HepG2 (cell line): Measurements from ENCODE around the gene TMEM127. TPM values are rescaled to one million over a fixed set of nuclear protein-coding genes. Genes with fewer than 3 reads are reported as not detected.
A peak's percentile ranks its signal among the peaks of the same experiment; 100 is the strongest.

Source experiments
- ATAC-seq: fragments of 200-7000 bp; cut with Tn5 transposase; 3 replicates; pipeline ENCODE4 v1.9.1; 2020; ENCODE audit warnings: mild to moderate bottlenecking, moderate library complexity
- BruUV-seq: library from RNA; stranded (reverse); fragments of 400-500 nt; replicated peaks from 2 replicates; lab custom pipeline; 2021; lab: Mats Ljungman, UMichigan
- CTCF ChIA-PET: fragments of 300-600 bp; formaldehyde crosslinking; extraction: SDS; loops from one replicate; lab custom pipeline; 2021; ENCODE audit warnings: low total read pairs, inconsistent platforms, low intra/inter-chr PET ratio; lab: Yijun Ruan, JAX
- POLR2A ChIA-PET: fragments of 350-600 bp; sonication (Branson Sonifier 250); formaldehyde crosslinking; loops from one replicate; lab custom pipeline; 2020; ENCODE audit warnings: antibody characterized with exemption, inconsistent platforms; lab: Yijun Ruan, JAX
- DNase-seq: peaks from one replicate; pipeline ENCODE4 v3.0.0-alpha.2; 2015; ENCODE audit warnings: low spot score
- FAIRE-seq: peaks from 3 replicates; lab custom pipeline; 2011; peaks lifted over from hg19 to GRCh38; lab: Jason Lieb, UNC
- H2AFZ ChIP-seq: one replicate; pipeline ENCODE4 v1.6.1; 2011; ENCODE audit warnings: low read length, inconsistent platforms
- H3K27ac ChIP-seq: fragments of 300-600 bp; 3 replicates; pipeline ENCODE4 v1.8.0; 2011; ENCODE audit warnings: mixed run types, mild to moderate bottlenecking, mixed read lengths, low read length, inconsistent platforms; ENCODE audit not compliant: insufficient read depth; ENCODE audit errors: extremely low read length
- H3K27me3 ChIP-seq, 2 experiments: fragments of 200-600 bp in 1 of 2; 2 replicates in 1 of 2; 3 replicates in 1 of 2; pipeline versions ENCODE4 v1.6.0 to v1.8.0; 2011; ENCODE audit warnings: low read length in 2 of 2, mild to moderate bottlenecking in 2 of 2, moderate library complexity in 2 of 2, inconsistent platforms in 1 of 2; ENCODE audit not compliant: insufficient read depth in 2 of 2, control insufficient read depth in 1 of 2
- H3K36me3 ChIP-seq, 2 experiments: fragments of 200-600 bp in 1 of 2; replicated peaks in 1 of 2; 2 replicates in 1 of 2; 3 replicates in 1 of 2; pipeline versions ENCODE4 v1.5.1 to v1.8.0; 2011; ENCODE audit warnings: low read length in 2 of 2, inconsistent platforms in 1 of 2; ENCODE audit not compliant: insufficient read depth in 2 of 2, control insufficient read depth in 1 of 2
- H3K4me1 ChIP-seq: 2 replicates; pipeline ENCODE4 v1.5.1; 2012; ENCODE audit warnings: low read length, inconsistent platforms; ENCODE audit not compliant: insufficient read depth
- H3K4me2 ChIP-seq: 2 replicates; pipeline ENCODE4 v1.6.0; 2011; ENCODE audit warnings: low read depth, low read length, inconsistent platforms
- H3K4me3 ChIP-seq, 3 experiments: fragments of 200-600 bp in 1 of 3; sonication (generic), shearing (Covaris generic) in 1 of 3; replicated peaks in 1 of 3; 2 replicates each; pipeline ENCODE4 v1.5.1; 2011 to 2016; ENCODE audit warnings: low read length in 3 of 3, inconsistent platforms in 2 of 3, low read depth in 2 of 3, mild to moderate bottlenecking in 2 of 3, control low read depth in 1 of 3, mixed read lengths in 1 of 3; ENCODE audit not compliant: insufficient read depth in 1 of 3
- H3K79me2 ChIP-seq: one replicate; pipeline ENCODE4 v1.6.1; 2011; ENCODE audit warnings: low read length, inconsistent platforms; ENCODE audit not compliant: insufficient read depth
- H3K9ac ChIP-seq: 2 replicates; pipeline ENCODE4 v1.6.0; 2011; ENCODE audit warnings: mild to moderate bottlenecking, low read depth, low read length, inconsistent platforms; ENCODE audit not compliant: insufficient read depth
- H3K9me3 ChIP-seq: 2 replicates; pipeline ENCODE4 v1.5.1; 2012; ENCODE audit warnings: mild to moderate bottlenecking, low read length
- H4K20me1 ChIP-seq: 2 replicates; pipeline ENCODE4 v1.6.0; 2011; ENCODE audit warnings: inconsistent platforms, mild to moderate bottlenecking, low read length, moderate library complexity; ENCODE audit not compliant: insufficient read depth
- IKZF4 ChIP-seq: sonication (generic); formaldehyde crosslinking; IDR thresholded peaks from 2 replicates; pipeline ENCODE4 v1.5.1; 2020; ENCODE audit warnings: borderline replicate concordance, mild to moderate bottlenecking, low read depth, missing genetic modification reagents; ENCODE audit errors: not compliant biosample characterization
- IRF2 ChIP-seq: IDR thresholded peaks from 2 replicates; pipeline ENCODE4 v1.6.1; 2018; ENCODE audit warnings: missing genetic modification reagents, missing compliant biosample characterization
- NBN ChIP-seq: fragments of 450-650 bp; conservative IDR thresholded peaks from 2 replicates; pipeline ENCODE4 v1.6.1; 2017
- TCF7 ChIP-seq: sonication (generic); IDR thresholded peaks from 2 replicates; pipeline ENCODE4 v1.6.1; 2016; ENCODE audit warnings: antibody characterized with exemption, low read depth
- TCF7L2 ChIP-seq: IDR thresholded peaks from 2 replicates; pipeline ENCODE4 v1.6.1; 2011; ENCODE audit warnings: mild to moderate bottlenecking, low read depth, low read length, moderate library complexity
- ZNF292 ChIP-seq: sonication (generic); formaldehyde crosslinking; IDR thresholded peaks from 2 replicates; pipeline ENCODE4 v1.8.1; 2022; ENCODE audit warnings: mild to moderate bottlenecking, low read depth, missing genetic modification reagents, borderline replicate concordance
- ZNF362 ChIP-seq: sonication (generic); formaldehyde crosslinking; IDR thresholded peaks from 2 replicates; pipeline ENCODE4 v1.4.0; 2020; ENCODE audit warnings: missing genetic modification reagents, mild to moderate bottlenecking, borderline replicate concordance
- ZNF503 ChIP-seq: sonication (generic); formaldehyde crosslinking; IDR thresholded peaks from 2 replicates; pipeline ENCODE4 v1.4.0; 2020; ENCODE audit warnings: missing genetic modification reagents
- ZNF512B ChIP-seq: sonication (generic); formaldehyde crosslinking; IDR thresholded peaks from 2 replicates; pipeline ENCODE4 v1.5.1; 2020; ENCODE audit warnings: missing genetic modification reagents, mild to moderate bottlenecking, borderline replicate concordance
- ZNF570 ChIP-seq: sonication (generic); formaldehyde crosslinking; IDR thresholded peaks from 2 replicates; pipeline ENCODE4 v1.4.0; 2020; ENCODE audit warnings: mild to moderate bottlenecking, missing genetic modification reagents, borderline replicate concordance
- ZNF580 ChIP-seq: IDR thresholded peaks from 2 replicates; pipeline ENCODE4 v1.6.1; 2016; ENCODE audit warnings: low read depth, borderline replicate concordance
- ZNF790 ChIP-seq: sonication (generic); formaldehyde crosslinking; IDR thresholded peaks from 2 replicates; pipeline ENCODE4 v1.8.0; 2022; ENCODE audit warnings: missing genetic modification reagents, mild to moderate bottlenecking, borderline replicate concordance
- WGBS: methylation state at CpG from one replicate; pipeline ENCODE4 v1.1.6; 2017; ENCODE audit warnings: low lambda C conversion rate; 5-methylcytosine and 5-hydroxymethylcytosine counted together
- in situ Hi-C: cut with HindIII; loops from 2 replicates; pipeline ENCODE4 v1.10.0; 2017; ENCODE audit warnings: low pct_unique_long_range_greater_than_20kb; ENCODE audit not compliant: extremely low pct_ligation_motif_present
- intact Hi-C: fragments of 100-400 bp; cut with micrococcal nuclease; formaldehyde crosslinking; loops from one replicate; pipeline ENCODE4 v1.10.0; 2022; ENCODE audit not compliant: unreplicated experiment
- polyA plus RNA-seq, 8 experiments: library from polyadenylated mRNA; depleted of rRNA in 3 of 8; stranded (reverse) in 7 of 8; unstranded in 1 of 8; fragments of >200 nt; fragmentation: Illumina TruSeq in 4 of 8; extraction: Trizol in 4 of 8; gene quantifications; 2 replicates each; pipeline versions ENCODE4 v1.2.1 to v1.2.3, GENCODE V29; 2011 to 2016; ENCODE audit warnings: low read depth in 4 of 8, missing spikeins in 1 of 8, mixed read lengths in 1 of 8; ENCODE audit not compliant: insufficient read depth in 1 of 8
- total RNA-seq, 5 experiments: library from RNA; depleted of rRNA; stranded (reverse); fragments of >200 nt; fragmentation: Illumina TruSeq; extraction: Trizol; gene quantifications; 2 replicates each; pipeline ENCODE4 v1.2.3, GENCODE V29; 2016; ENCODE audit warnings: low read depth in 1 of 5

The TMEM127 gene
- total and polyA plus RNA-seq, 2 of the 13 experiments (the other 11 are each of a cell fraction or from before 2014, with no cell fraction given), result 21.5 to 33.9 TPM

GRCh38 chr2:96201338-96201737, 64.5 kb downstream of the TMEM127 start:
- peaks cover 88% of the 10 kb centered on the region for H4K20me1 ChIP-seq
- H2AFZ ChIP-seq, result no peak overlapping the region
- H3K4me3 ChIP-seq, result no peak overlapping the region
- H3K9ac ChIP-seq, result no peak overlapping the region
- no peak for DNase-seq
- intact Hi-C loops (loop anchor here (10.0 kb wide), 1 partner anchor 123 kb away; the partner anchor contains the start of gene ITPRIPL1), in situ Hi-C loops (no loop called here)
- POLR2A ChIA-PET, result interaction anchor here (0.6 to 1.2 kb wide), 2 partner anchors 65 to 72 kb away, joined by 3 to 5 read pairs; partner anchors contain the start of genes CIAO1 and TMEM127
- peaks cover 4 to 11% of the 10 kb centered on the region in 2 experiments; a peak in 3 of 5 replicates for H3K36me3 ChIP-seq
- CTCF ChIA-PET, result no interaction called here
- H3K4me2 ChIP-seq, result no peak overlapping the region
- no peak overlapping the region for H3K27ac ChIP-seq
- H3K79me2 ChIP-seq, result peaks cover 96% of the 10 kb centered on the region
- peaks cover 71% of the 10 kb centered on the region for H3K4me1 ChIP-seq
- no TSS peak for BruUV-seq
- ATAC-seq, result no peak; the same call in none of the 3 replicates
- no peak for FAIRE-seq
- WGBS, result 76% methylated on average over 5 of the region's 5 CpGs
- TF ChIP-seq ZNF362, result peak; percentile 23; the same call in 1 of the 2 replicates
- TF ChIP-seq ZNF580, result no peak
- no peaks in the 10 kb centered on the region for H3K27me3 ChIP-seq
- H3K9me3 ChIP-seq, result no peaks in the 10 kb centered on the region

GRCh38 chr2:96198921-96199320, 66.9 kb downstream of the TMEM127 start:
- ChIA-PET POLR2A (interaction anchor here (2.7 kb wide), 1 partner anchor 10 kb away, joined by 18 read pairs; the partner anchor contains the start of gene STARD7), CTCF (no interaction called here)
- no TSS peak for BruUV-seq
- Histone ChIP-seq H3K79me2 (peaks cover 96% of the 10 kb centered on the region), H3K27me3 (no peaks in the 10 kb centered on the region), H2AFZ (no peak overlapping the region), H3K4me1 (peaks cover 62% of the 10 kb centered on the region), H3K4me2 (no peak overlapping the region), H3K36me3 (peaks cover 10 to 28% of the 10 kb centered on the region in 2 experiments), H3K9ac (no peak overlapping the region), H4K20me1 (peaks cover 75% of the 10 kb centered on the region), H3K27ac (no peak overlapping the region), H3K9me3 (no peaks in the 10 kb centered on the region), H3K4me3 (no peak overlapping the region)
- DNase-seq (no peak), FAIRE-seq (no peak), ATAC-seq (no peak)
- intact Hi-C loops, result no loop called here
- in situ Hi-C loops, result no loop called here
- WGBS, result 96% methylated on average over 2 of the region's 2 CpGs
- no peak for TF ChIP-seq IKZF4 (CRISPR knock-in tag)
- TF ChIP-seq NBN, result no peak
- TF ChIP-seq ZNF512B (CRISPR knock-in tag), result no peak
- no peak for TF ChIP-seq ZNF292 (CRISPR knock-in tag)
- TF ChIP-seq ZNF570 (CRISPR knock-in tag), result no peak
- no peak for TF ChIP-seq ZNF503 (CRISPR knock-in tag)
- TF ChIP-seq TCF7L2, result no peak
- TF ChIP-seq TCF7, result no peak
- no peak for TF ChIP-seq IRF2 (CRISPR knock-in tag)
- TF ChIP-seq ZNF790 (CRISPR knock-in tag), result no peak
